CD4-positive, alpha-beta T cell treated with Interleukin-6 for 4 hours (primary cell): ENCODE data around the gene CHCHD6.

Experiments used
- DNase-seq: peaks from one replicate; pipeline ENCODE4 v3.0.0-alpha.2; 2020; ENCODE audit warnings: mixed read lengths

Gene CHCHD6

GRCh38 chr3:126900859-126901540, 197.0 kb downstream of the CHCHD6 start:
- DNase-seq = no peak

DNA sequence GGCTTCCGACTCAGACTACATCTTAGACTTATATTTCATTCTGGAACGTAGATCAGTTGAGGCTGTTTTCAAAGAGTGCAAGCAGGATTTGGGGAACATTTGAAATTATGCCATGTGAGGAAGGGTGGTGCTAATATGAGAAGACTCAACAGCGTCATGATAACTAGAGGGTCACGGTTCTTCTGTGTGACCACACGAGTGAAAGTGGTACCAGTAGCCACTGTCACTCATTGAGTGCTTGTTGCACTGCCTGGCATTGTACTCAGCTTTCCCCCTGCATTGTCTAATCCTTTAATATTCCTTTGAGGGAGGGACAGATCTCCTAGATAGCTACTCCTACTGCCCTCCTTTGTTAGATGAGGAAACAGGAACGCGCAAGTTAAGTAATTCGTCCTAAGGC, 197.6 kb downstream of the CHCHD6 start:
- no peak for DNase-seq

DNA sequence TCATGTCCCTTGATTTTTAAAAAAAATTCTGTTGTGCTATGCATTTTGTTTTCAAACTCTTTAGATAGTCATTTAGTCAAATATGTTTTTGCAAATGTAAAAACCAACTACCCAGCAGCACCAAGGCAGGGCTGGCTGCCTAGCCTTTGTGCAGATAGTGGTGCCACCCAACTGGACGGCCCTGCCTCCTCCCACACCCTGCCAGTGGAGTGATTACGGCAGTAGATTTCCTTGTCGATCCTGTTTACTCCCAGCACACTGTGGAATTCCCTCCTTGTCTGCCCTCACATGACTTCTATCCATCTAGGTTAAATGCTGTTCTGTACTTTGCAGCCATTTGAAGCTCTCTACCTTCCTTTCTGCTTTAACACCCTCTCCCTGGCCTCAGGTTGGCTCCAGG, 199.5 kb downstream of the CHCHD6 start:
- no peak for DNase-seq

DNA sequence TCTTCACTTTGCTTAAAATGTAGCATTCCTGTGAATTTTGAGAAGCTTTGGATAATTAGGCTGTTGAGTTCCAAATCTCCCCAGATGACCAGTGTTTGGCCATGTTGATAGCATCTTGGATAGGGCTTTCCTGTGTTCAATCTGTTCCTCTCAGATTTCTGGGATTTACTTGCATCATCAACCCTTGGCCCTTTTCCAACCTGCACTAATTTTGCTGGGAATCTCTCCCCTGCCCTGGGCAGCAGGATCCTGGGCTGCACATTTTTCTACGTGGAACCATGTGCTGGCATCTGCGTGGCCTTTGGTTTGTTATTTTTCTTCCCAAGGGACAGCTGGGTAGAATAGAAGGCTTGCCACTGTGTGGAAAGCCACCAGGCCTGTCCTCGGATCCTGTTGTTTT, 203.5 kb downstream of the CHCHD6 start:
- no peak for DNase-seq

- no peak for DNase-seq
These were observed 204.8 kb downstream of the CHCHD6 start for GRCh38 chr3:126908752-126909275.

DNA sequence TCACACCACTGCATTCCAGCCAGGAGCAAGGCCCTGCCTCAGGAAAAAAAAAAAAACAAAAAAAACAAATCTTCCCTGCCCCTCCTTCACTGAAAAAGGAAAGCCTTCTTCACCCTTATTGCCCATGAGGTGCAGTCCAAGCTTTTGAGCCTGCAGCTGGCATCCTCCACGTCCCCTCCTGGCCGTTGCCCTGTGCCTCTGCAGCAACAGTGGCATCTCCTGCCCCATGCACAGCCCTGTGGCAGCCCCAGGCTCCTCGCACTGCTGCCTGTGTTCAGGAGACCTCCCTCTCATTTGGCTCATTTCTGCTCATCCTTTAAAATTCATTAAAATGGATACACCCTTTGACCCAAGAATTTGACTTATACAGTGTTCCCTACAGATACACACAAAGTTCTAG, 206.2 kb downstream of the CHCHD6 start:
- DNase-seq = no peak

DNA sequence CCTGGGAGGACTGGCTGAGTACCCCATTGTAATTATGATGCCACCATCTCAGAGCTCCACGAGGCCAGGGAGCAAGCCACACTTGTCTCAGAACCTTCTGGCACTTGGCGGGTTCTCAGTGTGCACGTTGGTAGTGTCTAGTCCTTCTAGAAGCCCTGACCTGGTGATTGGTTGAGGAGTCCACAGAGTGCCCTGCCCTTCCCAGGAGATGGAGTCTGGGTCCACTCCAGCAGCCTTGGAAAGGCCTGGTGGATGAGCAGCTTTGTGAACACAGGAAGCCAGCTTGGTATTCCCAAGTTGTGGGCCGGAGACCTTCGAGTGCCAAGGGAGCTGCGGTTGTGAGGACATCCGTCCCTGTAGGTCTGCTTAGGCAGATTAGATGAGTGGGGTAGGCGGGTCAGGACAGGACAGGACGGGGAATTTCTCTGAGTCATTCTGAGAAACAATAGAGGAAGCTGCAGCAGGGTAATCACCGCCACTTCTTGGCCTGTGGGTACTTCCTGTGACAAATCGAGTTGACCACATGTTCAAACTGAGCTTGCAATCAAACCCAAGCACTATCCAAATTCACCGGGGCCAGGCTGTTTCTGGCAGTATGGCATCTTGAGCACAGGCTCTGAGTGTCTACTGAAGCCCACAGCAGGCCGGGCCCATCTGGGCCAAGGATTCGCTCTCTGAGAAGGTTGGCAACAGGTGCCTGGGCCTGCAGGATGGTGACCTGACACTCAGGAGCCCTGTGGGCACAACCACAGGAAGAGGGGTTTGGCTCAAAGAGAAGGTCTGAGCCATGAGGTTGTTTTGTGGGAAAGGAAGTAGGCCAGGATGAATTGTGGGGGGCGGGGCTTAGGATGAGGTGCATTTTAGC, 207.4 kb downstream of the CHCHD6 start:
- peak; percentile 59 for DNase-seq

- no peak for DNase-seq
These were observed 208.0 kb downstream of the CHCHD6 start for GRCh38 chr3:126912027-126912422.

- DNase-seq = no peak
These were observed 208.6 kb downstream of the CHCHD6 start for GRCh38 chr3:126912491-126913195.

- no peak for DNase-seq
These were observed 209.5 kb downstream of the CHCHD6 start for GRCh38 chr3:126913524-126913923.

- no peak for DNase-seq
These were observed 210.2 kb downstream of the CHCHD6 start for GRCh38 chr3:126914226-126914625.

GRCh38 chr3:126915015-126915414, 211.0 kb downstream of the CHCHD6 start:
- no peak for DNase-seq

- DNase-seq = no peak
These were observed 212.5 kb downstream of the CHCHD6 start for GRCh38 chr3:126916546-126916945.

DNA sequence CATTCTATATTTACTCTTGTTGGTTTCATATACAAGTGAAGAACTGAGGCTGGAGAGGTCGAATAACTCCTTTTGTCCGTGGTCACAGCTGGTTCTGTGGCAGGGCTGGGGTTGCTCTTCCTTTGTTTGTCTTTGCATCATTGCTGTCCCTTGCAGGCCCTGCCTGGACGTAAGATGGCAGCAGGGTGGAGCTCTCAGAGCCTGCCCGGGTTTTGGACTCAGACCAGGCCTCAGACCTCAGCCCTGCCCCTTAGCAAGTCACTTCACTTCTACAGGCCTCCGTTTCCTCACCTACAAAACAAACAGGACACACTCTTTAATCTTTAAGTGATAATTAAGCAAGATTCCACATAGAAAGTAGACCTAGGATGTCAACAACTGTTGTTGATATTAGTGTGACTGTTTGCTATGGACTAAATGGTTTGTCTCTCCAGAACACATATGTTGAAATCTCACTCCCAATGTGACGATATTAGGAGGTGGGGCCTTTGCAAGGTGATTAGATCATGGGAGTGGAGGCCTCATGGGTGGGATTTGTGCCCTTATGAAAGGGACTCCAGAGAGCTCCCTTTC, 213.3 kb downstream of the CHCHD6 start:
- no peak for DNase-seq

DNA sequence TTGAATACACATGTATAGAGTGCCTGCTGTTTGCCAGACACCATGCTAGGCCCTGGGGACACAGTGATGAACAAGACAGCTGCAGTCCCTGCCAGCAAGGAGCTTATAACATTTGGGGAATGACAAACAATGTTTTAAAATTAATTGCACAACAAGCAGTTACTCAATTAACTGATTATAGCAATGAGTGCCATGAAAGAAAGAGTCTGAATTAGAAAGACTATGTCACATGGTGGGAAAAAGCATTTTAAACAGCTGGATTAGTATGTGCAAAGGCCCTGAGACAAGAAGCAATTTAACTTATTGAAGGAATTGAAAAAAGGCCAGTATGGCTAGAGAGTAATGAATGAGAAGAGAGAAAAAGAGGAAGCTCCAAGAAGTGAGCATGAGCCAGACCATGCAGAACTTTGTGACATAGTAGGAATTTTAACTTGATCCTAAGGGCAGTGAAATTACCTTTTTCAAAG, 214.3 kb downstream of the CHCHD6 start:
- DNase-seq = no peak

- DNase-seq = no peak
These were observed 217.2 kb downstream of the CHCHD6 start for GRCh38 chr3:126921085-126921824.

DNA sequence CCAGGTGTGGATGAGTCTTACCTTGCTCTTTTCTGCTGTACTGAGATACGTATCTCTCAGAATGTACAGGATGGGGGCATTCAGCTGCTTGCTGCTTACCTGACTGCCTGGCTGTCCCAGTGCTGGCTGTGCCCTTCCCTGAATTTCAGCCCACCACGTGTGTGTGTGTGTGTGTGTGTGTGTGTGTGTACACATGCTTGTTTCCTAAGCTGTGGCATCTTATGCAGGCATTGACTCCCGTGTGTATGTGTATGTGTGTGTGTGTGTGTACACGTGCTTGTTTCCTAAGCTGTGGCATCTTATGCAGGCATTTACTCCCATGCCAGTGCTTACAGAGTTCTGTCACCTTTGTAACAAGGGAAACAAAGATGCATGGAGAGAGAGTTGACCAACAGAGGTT, 218.4 kb downstream of the CHCHD6 start:
- DNase-seq = no peak

GRCh38 chr3:126923423-126923822, 219.4 kb downstream of the CHCHD6 start:
- DNase-seq = no peak

- no peak for DNase-seq
These were observed 219.9 kb downstream of the CHCHD6 start for GRCh38 chr3:126923895-126924294.

DNA sequence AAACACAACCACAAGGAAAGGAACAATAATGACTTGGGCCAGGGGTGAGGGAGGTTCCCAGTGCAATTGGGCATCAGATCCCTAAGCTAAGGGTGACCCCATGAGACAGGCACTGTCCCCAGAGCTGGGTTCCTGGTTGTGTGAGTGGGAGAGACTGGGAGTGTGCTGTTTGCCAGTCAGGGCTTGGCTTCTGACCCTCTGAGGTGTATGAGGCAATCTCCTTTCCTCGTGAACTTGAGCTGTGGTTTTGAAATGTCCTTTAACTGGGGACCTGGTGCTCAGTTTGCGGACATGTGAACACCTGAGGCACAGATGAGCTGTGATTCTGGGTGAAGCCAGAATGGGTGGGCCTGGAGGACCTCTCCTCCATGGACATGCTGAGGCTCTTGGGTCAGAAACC, 220.4 kb downstream of the CHCHD6 start:
- DNase-seq = no peak

- no peak for DNase-seq
These were observed 221.6 kb downstream of the CHCHD6 start for GRCh38 chr3:126925411-126926171.
